ENCODE measurements around the gene PCDHB5.

- TF ChIP-seq CTCF (IDR thresholded peaks at IDR 0.05) (peak in 2 of 6 experiments; percentile 16 to 21), POLR2A (IDR thresholded peaks at IDR 0.05) (no peak)
Measured at GRCh38 chr5:141100243-141100805, 34.7 kb upstream of the PCDHB5 start, which contains the start of gene PCDHB3.
